HepG2 (cell line): ENCODE results near the gene ZPR1. TPM values are rescaled to one million over a fixed set of nuclear protein-coding genes. Genes with fewer than 3 reads are reported as not detected.

Experiments used
- CREM ChIP-seq, 2 experiments: sonication (generic) in 1 of 2; formaldehyde crosslinking in 1 of 2; IDR thresholded peaks; 2 replicates each; pipeline versions ENCODE4 v1.4.0 to v1.6.1; 2016 to 2020; ENCODE audit warnings: antibody characterized with exemption in 1 of 2, mild to moderate bottlenecking in 1 of 2, missing genetic modification reagents in 1 of 2
- FOXP4 ChIP-seq: sonication (generic); formaldehyde crosslinking; IDR thresholded peaks from 2 replicates; pipeline ENCODE4 v1.4.0; 2020; ENCODE audit warnings: missing genetic modification reagents
- GLMP ChIP-seq: sonication (generic); formaldehyde crosslinking; IDR thresholded peaks from 2 replicates; pipeline ENCODE4 v1.9.0; 2021; ENCODE audit warnings: missing genetic modification reagents, mild to moderate bottlenecking, borderline replicate concordance
- PBX3 ChIP-seq: sonication (generic); formaldehyde crosslinking; IDR thresholded peaks from 2 replicates; pipeline ENCODE4 v1.8.1; 2023; ENCODE audit warnings: missing genetic modification reagents, inconsistent platforms, borderline replicate concordance
- REST ChIP-seq, 2 experiments: IDR thresholded peaks; 2 replicates each; pipeline ENCODE4 v1.6.1; 2011 to 2012; ENCODE audit warnings: low read length in 2 of 2, borderline replicate concordance in 1 of 2, low read depth in 1 of 2, mild to moderate bottlenecking in 1 of 2, moderate library complexity in 1 of 2
- USF2 ChIP-seq, 2 experiments: sonication (generic) in 1 of 2; formaldehyde crosslinking in 1 of 2; IDR thresholded peaks; 2 replicates each; pipeline versions ENCODE4 v1.5.1 to v1.6.1; 2011 to 2020; ENCODE audit warnings: borderline replicate concordance in 1 of 2, low read depth in 1 of 2, low read length in 1 of 2, mild to moderate bottlenecking in 1 of 2, missing genetic modification reagents in 1 of 2, moderate library complexity in 1 of 2
- ZNF225 ChIP-seq: sonication (generic); formaldehyde crosslinking; IDR thresholded peaks from 2 replicates; pipeline ENCODE4 v1.4.0; 2020; ENCODE audit warnings: mild to moderate bottlenecking, missing genetic modification reagents
- ZNF383 ChIP-seq: sonication (generic); formaldehyde crosslinking; IDR thresholded peaks from 2 replicates; pipeline ENCODE4 v1.4.0; 2020; ENCODE audit warnings: missing genetic modification reagents, mild to moderate bottlenecking, borderline replicate concordance
- ZNF512 ChIP-seq: sonication (generic); formaldehyde crosslinking; IDR thresholded peaks from 2 replicates; pipeline ENCODE4 v1.4.0; 2020; ENCODE audit warnings: mild to moderate bottlenecking, missing genetic modification reagents
- ZNF720 ChIP-seq: sonication (generic); formaldehyde crosslinking; IDR thresholded peaks from 2 replicates; pipeline ENCODE4 v1.4.0; 2020; ENCODE audit warnings: missing genetic modification reagents
- polyA plus RNA-seq, 8 experiments: library from polyadenylated mRNA; depleted of rRNA in 3 of 8; stranded (reverse) in 7 of 8; unstranded in 1 of 8; fragments of >200 nt; fragmentation: Illumina TruSeq in 4 of 8; extraction: Trizol in 4 of 8; gene quantifications; 2 replicates each; pipeline versions ENCODE4 v1.2.1 to v1.2.3, GENCODE V29; 2011 to 2016; ENCODE audit warnings: low read depth in 4 of 8, missing spikeins in 1 of 8, mixed read lengths in 1 of 8; ENCODE audit not compliant: insufficient read depth in 1 of 8
- total RNA-seq, 5 experiments: library from RNA; depleted of rRNA; stranded (reverse); fragments of >200 nt; fragmentation: Illumina TruSeq; extraction: Trizol; gene quantifications; 2 replicates each; pipeline ENCODE4 v1.2.3, GENCODE V29; 2016; ENCODE audit warnings: low read depth in 1 of 5

Gene ZPR1
- total and polyA plus RNA-seq, 2 of the 13 experiments (the other 11 are each of a cell fraction or from before 2014, with no cell fraction given): 40.0 to 79.3 TPM

GRCh38 chr11:116791002-116791812, 3.4 kb upstream of the ZPR1 start (continued):
- TF ChIP-seq USF2 (IDR thresholded peaks at IDR 0.05; ENCODE audit: low read depth, low read length) (no peak), USF2 (CRISPR knock-in tag; IDR thresholded peaks at IDR 0.05; ENCODE audit: borderline replicate concordance) (no peak), PBX3 (CRISPR knock-in tag) (no peak), ZNF512 (CRISPR knock-in tag) (no peak), GLMP (CRISPR knock-in tag) (no peak), ZNF383 (CRISPR knock-in tag) (no peak), CREM (IDR thresholded peaks at IDR 0.05) (no peak), CREM (CRISPR knock-in tag; IDR thresholded peaks at IDR 0.05) (no peak), ZNF225 (peak; percentile 55), ZNF720 (no peak), REST (IDR thresholded peaks at IDR 0.05; ENCODE audit: borderline replicate concordance in 1 of 2, low read depth in 1 of 2, low read length in 2 of 2) (no peak), FOXP4 (CRISPR knock-in tag) (peak; percentile 44; the same call in 1 of the 2 replicates)
